H1 (cell line): Measurements from ENCODE around the gene SYT13. TPM values are rescaled to one million over a fixed set of nuclear protein-coding genes. Genes with fewer than 3 reads are reported as not detected.

Experiments used
- BCL11A ChIP-seq, 2 experiments: IDR thresholded peaks; one replicate each; pipeline ENCODE4 v1.6.1; 2011; ENCODE audit warnings: low read depth in 2 of 2, low read length in 2 of 2, mild to moderate bottlenecking in 2 of 2
- KDM4A ChIP-seq: IDR thresholded peaks from one replicate; pipeline ENCODE4 v1.7.1; 2012; ENCODE audit warnings: low read depth, mild to moderate bottlenecking, moderate library complexity, low read length, inconsistent platforms; ENCODE audit not compliant: severe bottlenecking
- NRF1 ChIP-seq: IDR thresholded peaks from 2 replicates; pipeline ENCODE4 v1.6.1; 2011; ENCODE audit warnings: mild to moderate bottlenecking, low read depth, low read length, improper control_type of control experiment
- SAP30 ChIP-seq: fragments of 300-600 bp; sonication (generic); IDR thresholded peaks from 2 replicates; pipeline ENCODE4 v1.7.1; 2012; ENCODE audit warnings: low read length, moderate library complexity, mild to moderate bottlenecking, inconsistent platforms; ENCODE audit not compliant: insufficient read depth, insufficient replicate concordance
- SIN3A ChIP-seq, 2 experiments: IDR thresholded peaks in 1 of 2; conservative IDR thresholded peaks in 1 of 2; 2 replicates each; pipeline ENCODE4 v1.6.1; 2011 to 2012; ENCODE audit warnings: low read length in 2 of 2, improper control_type of control experiment in 1 of 2, low read depth in 1 of 2, mild to moderate bottlenecking in 1 of 2
- SIRT6 ChIP-seq: IDR thresholded peaks from one replicate; pipeline ENCODE4 v1.7.1; 2012; ENCODE audit warnings: low read length, inconsistent platforms
- polyA plus RNA-seq, 7 experiments: library from polyadenylated mRNA; depleted of rRNA in 3 of 7; stranded (reverse) in 5 of 7; unstranded in 2 of 7; fragments of >200 nt in 5 of 7; fragments of 200-250 nt in 2 of 7; gene quantifications; 1 replicate in 5 of 7; 2 replicates in 1 of 7; 4 replicates in 1 of 7; pipeline versions ENCODE4 v1.2.1 to v1.2.3, GENCODE V29; 2011 to 2013; ENCODE audit warnings: missing spikeins in 2 of 7, mixed read lengths in 2 of 7
- total RNA-seq: library from RNA; stranded (reverse); fragmentation: NEBNext Ultra II Directional; extraction: Animal tissue kit (Norgen Biotek cat#: 25700); gene quantifications from 2 replicates; pipeline ENCODE4 v1.2.1, GENCODE V29; 2021
- TF ChIP-seq, protein P1 (sequence below): fragments of 300-600 bp; sonication (generic); IDR thresholded peaks from 2 replicates; pipeline ENCODE4 v1.7.1; 2012; ENCODE audit warnings: low read length, moderate library complexity, mild to moderate bottlenecking, inconsistent platforms; ENCODE audit not compliant: insufficient replicate concordance
- TF ChIP-seq, protein P2 (sequence below): IDR thresholded peaks from 2 replicates; pipeline ENCODE4 v1.6.1; 2012; ENCODE audit warnings: inconsistent platforms

SYT13 gene
- total and polyA plus RNA-seq, 2 of the 8 experiments (the other 6 are each of a cell fraction or from before 2014, with no cell fraction given), result 4.8 to 13.2 TPM

DNA sequence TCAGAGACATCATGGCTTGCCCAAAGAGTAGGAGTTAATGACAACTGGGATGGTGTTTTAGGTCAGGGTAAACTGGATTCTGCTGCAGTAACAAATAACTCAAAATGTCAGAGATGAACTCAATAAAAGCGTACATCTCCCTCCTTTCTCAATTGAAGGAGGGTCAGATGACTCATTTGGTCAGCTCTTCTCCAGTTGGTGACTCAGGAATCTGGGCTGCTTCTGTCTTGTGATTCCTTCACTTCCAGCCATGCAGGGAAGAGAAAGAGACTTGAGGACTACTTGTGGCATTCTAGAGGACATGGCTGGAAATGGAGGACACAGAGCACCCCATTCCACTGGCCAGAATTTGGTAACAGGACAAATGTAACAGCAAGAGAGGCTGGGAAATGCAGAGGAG lies 3.2 kb upstream of the SYT13 start (continued):
- TF ChIP-seq, protein P1, sequence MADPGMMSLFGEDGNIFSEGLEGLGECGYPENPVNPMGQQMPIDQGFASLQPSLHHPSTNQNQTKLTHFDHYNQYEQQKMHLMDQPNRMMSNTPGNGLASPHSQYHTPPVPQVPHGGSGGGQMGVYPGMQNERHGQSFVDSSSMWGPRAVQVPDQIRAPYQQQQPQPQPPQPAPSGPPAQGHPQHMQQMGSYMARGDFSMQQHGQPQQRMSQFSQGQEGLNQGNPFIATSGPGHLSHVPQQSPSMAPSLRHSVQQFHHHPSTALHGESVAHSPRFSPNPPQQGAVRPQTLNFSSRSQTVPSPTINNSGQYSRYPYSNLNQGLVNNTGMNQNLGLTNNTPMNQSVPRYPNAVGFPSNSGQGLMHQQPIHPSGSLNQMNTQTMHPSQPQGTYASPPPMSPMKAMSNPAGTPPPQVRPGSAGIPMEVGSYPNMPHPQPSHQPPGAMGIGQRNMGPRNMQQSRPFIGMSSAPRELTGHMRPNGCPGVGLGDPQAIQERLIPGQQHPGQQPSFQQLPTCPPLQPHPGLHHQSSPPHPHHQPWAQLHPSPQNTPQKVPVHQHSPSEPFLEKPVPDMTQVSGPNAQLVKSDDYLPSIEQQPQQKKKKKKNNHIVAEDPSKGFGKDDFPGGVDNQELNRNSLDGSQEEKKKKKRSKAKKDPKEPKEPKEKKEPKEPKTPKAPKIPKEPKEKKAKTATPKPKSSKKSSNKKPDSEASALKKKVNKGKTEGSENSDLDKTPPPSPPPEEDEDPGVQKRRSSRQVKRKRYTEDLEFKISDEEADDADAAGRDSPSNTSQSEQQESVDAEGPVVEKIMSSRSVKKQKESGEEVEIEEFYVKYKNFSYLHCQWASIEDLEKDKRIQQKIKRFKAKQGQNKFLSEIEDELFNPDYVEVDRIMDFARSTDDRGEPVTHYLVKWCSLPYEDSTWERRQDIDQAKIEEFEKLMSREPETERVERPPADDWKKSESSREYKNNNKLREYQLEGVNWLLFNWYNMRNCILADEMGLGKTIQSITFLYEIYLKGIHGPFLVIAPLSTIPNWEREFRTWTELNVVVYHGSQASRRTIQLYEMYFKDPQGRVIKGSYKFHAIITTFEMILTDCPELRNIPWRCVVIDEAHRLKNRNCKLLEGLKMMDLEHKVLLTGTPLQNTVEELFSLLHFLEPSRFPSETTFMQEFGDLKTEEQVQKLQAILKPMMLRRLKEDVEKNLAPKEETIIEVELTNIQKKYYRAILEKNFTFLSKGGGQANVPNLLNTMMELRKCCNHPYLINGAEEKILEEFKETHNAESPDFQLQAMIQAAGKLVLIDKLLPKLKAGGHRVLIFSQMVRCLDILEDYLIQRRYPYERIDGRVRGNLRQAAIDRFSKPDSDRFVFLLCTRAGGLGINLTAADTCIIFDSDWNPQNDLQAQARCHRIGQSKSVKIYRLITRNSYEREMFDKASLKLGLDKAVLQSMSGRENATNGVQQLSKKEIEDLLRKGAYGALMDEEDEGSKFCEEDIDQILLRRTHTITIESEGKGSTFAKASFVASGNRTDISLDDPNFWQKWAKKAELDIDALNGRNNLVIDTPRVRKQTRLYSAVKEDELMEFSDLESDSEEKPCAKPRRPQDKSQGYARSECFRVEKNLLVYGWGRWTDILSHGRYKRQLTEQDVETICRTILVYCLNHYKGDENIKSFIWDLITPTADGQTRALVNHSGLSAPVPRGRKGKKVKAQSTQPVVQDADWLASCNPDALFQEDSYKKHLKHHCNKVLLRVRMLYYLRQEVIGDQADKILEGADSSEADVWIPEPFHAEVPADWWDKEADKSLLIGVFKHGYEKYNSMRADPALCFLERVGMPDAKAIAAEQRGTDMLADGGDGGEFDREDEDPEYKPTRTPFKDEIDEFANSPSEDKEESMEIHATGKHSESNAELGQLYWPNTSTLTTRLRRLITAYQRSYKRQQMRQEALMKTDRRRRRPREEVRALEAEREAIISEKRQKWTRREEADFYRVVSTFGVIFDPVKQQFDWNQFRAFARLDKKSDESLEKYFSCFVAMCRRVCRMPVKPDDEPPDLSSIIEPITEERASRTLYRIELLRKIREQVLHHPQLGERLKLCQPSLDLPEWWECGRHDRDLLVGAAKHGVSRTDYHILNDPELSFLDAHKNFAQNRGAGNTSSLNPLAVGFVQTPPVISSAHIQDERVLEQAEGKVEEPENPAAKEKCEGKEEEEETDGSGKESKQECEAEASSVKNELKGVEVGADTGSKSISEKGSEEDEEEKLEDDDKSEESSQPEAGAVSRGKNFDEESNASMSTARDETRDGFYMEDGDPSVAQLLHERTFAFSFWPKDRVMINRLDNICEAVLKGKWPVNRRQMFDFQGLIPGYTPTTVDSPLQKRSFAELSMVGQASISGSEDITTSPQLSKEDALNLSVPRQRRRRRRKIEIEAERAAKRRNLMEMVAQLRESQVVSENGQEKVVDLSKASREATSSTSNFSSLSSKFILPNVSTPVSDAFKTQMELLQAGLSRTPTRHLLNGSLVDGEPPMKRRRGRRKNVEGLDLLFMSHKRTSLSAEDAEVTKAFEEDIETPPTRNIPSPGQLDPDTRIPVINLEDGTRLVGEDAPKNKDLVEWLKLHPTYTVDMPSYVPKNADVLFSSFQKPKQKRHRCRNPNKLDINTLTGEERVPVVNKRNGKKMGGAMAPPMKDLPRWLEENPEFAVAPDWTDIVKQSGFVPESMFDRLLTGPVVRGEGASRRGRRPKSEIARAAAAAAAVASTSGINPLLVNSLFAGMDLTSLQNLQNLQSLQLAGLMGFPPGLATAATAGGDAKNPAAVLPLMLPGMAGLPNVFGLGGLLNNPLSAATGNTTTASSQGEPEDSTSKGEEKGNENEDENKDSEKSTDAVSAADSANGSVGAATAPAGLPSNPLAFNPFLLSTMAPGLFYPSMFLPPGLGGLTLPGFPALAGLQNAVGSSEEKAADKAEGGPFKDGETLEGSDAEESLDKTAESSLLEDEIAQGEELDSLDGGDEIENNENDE, result no peak
- TF ChIP-seq SAP30 (no peak), BCL11A (IDR thresholded peaks at IDR 0.05; ENCODE audit: low read depth in 2 of 2, low read length in 2 of 2) (no peak), KDM4A (no peak), NRF1 (no peak), SIRT6 (no peak), SIN3A (conservative IDR thresholded peaks at IDR 0.05 in 1 of 2, IDR thresholded peaks at IDR 0.05 in 1 of 2; ENCODE audit: low read depth in 1 of 2, low read length in 2 of 2) (no peak)
- TF ChIP-seq, protein P2, sequence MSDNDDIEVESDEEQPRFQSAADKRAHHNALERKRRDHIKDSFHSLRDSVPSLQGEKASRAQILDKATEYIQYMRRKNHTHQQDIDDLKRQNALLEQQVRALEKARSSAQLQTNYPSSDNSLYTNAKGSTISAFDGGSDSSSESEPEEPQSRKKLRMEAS, result no peak
